GM19395 (cell line): ENCODE measurements around the gene SHISA6.

Experiments
- ATAC-seq: cut with Tn5 transposase; IDR thresholded peaks from one replicate; pipeline ENCODE4 v1.9.1; 2021; ENCODE audit warnings: mild to moderate bottlenecking, moderate library complexity; ENCODE audit not compliant: unreplicated experiment

The SHISA6 gene

GRCh38 chr17:11564589-11565380 is 323.8 kb downstream of the SHISA6 start:
- no peak for ATAC-seq

- no peak for ATAC-seq
Measured at GRCh38 chr17:11565591-11565990, 324.6 kb downstream of the SHISA6 start.

DNA sequence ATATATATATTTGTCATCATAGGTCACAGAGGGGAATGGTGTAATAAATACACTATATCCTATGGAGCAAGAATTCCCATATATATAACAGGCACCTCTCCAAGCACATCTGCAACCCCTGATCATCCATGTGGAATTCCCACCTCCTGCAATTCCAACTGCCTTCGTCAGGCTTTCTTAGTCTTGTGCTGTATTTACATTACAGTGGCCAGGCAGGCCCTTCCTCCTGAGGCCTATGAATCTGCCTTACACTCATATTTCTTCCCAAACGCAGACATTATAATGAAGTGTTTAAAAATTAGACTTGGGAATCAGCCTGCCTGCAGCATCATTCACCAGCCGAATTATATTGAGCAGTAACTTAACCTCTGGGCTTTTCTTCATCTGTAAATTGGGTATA is 338.0 kb downstream of the SHISA6 start:
- no peak for ATAC-seq

DNA sequence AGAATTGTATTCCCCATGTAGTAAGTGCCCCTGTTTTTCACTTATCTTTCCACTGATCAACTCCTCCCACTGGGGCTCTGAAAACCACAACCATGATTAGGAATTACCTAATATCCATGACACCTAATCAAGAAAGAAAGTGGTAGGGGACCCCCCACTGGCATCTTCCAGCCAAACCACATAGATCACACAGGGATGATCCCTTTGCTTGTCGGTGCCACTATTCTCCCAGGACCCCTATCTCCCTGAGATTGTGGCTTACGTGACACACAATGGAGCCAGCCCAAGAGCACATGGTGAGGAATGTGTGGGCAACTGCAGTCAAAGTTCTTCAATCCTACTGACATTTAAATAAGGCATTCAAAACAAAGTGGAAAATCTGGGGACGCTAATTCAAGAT is 339.7 kb downstream of the SHISA6 start:
- no peak for ATAC-seq

GRCh38 chr17:11582217-11582616 is 341.2 kb downstream of the SHISA6 start:
- no peak for ATAC-seq

GRCh38 chr17:11583306-11583992 is 342.4 kb downstream of the SHISA6 start:
- ATAC-seq = no peak

GRCh38 chr17:11589716-11590115 is 348.7 kb downstream of the SHISA6 start:
- ATAC-seq = no peak

- ATAC-seq = peak; percentile 47
Measured at GRCh38 chr17:11598274-11599221, 357.5 kb downstream of the SHISA6 start, which contains the start of gene DNAH9. Gene DNAH9 (plus strand): TSS chr17:11598470. CDS start chr17:11598499, 29 bp downstream.

DNA sequence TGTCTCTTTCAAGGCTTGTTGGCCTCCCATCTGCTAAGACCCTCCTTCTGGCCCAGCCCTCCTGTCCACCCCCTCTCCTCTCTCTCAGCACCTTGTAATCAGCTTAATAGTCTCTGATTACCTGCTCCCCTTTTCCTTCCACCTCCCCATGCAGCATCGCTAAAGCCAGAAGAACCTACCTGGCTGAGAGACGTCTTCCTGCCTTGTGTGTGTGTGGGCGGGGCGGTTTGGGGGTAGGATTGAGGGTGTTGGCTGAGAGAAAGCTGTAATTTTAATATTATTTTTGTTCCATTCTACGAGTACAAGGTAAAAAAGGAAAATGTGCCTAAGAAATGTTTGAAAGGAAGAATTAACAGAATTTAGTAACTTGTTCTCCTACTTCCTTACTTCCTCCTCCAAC is 360.6 kb downstream of the SHISA6 start:
- ATAC-seq = no peak

DNA sequence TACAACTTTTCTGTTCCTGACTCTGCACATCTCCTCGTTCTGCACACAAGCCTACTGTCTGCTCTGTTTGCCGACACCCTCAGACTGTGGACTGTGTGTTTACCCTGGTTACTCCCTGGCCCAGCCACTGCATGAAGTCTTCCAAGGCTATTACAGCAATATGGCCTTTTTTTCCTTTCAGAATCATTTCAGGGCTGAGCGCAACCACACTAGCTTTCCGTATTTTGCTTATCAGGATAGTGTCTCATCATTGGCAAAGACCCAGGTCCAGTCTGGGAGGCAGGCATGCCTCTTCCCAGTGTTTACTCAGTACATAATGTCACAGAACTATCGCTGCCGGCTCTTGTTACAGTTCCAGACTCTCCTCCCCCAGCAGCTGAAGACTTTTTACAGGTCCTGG is 367.4 kb downstream of the SHISA6 start:
- no peak for ATAC-seq

DNA sequence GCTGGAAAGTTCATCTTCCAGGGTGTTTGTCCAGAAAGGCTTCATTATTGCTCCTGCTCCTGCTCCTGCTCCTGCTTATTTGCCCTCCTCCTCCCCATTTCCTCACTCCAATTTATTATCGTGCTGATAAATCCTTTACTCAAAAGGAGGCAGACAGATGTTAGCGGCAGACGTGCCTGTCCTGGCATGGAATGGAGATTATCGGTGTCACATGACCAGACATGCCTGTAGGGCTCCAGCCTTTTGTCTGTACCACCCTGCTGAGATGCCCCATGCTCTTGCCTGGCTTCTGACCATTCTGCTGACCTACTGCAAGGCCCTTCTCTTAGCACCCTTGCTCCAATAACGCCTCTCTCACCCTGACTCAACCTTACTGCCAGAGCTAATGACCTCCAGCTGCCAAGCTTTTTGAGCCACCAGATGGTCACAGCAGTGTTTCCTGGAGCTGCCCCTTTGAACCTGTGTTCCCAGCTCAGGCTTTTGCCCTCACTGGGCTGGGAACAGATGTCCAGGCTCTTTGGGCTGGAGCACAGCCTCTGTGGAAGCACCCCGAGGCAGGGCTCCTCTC is 370.1 kb downstream of the SHISA6 start:
- ATAC-seq = no peak

DNA sequence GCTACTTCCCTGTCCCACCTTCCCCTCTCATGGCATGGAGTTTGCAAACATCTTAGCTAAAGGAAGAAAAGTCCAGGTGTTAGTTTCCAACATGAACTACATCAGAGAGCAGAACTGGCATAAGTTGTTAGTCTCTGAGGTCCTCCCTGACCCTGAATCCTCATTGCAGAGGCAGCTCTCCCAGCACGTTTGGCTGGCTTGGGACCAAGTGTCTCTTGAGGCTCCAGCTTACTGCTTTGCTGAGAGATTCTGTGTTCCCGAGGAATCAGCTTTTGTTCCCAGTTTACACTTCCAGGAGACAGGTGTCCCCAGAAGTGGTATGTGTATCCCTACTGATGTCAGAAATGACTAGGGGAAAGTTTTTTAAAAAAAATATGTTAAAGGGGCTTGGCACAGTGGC is 371.9 kb downstream of the SHISA6 start:
- ATAC-seq = no peak
